ENCODE data around the gene ASCL1. TPM values are rescaled to one million over a fixed set of nuclear protein-coding genes. Genes with fewer than 3 reads are reported as not detected.

The ASCL1 gene
- total and polyA plus RNA-seq, 2 of the 13 experiments (the other 11 are each of a cell fraction or from before 2014, with no cell fraction given): not detected

DNA sequence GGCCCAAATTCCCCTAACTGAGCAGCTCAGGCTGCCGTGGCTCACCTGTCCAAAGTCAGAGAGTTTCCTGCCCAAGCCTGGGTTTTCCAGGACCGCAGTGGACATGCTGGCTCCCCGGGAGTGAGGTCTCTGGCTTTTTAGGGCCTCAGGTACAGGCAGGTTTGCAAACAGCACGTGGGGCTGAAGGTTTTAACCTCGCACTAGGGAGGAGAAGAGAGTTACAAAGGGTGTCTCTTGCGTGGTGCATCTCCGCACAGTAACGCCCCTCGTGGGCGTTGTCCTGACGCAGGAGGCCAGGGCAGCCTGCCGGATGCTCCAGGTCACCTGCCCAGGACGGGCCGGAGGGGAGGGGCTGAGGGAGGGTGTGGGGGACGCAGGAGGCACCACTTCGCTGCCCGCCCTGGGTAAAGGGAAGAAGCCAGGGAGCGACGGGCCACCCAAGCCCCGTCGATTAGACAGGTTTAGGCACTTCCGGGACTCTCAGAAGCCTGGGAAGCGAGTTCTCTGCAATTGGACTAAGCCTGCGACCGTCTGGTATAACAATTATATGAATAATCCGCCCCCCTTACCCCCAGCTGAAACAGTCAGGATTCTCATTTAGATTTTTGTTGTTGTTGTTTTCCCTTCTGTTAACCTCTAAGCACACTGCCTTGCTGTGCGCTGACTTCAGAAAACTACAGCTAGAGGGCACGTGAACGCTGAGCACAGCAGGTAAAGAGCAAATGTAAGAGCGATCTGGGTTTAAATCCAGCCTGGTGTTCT lies 40.3 kb upstream of the ASCL1 start, which contains the start of gene PAH (continued):
- TF ChIP-seq, protein P1, sequence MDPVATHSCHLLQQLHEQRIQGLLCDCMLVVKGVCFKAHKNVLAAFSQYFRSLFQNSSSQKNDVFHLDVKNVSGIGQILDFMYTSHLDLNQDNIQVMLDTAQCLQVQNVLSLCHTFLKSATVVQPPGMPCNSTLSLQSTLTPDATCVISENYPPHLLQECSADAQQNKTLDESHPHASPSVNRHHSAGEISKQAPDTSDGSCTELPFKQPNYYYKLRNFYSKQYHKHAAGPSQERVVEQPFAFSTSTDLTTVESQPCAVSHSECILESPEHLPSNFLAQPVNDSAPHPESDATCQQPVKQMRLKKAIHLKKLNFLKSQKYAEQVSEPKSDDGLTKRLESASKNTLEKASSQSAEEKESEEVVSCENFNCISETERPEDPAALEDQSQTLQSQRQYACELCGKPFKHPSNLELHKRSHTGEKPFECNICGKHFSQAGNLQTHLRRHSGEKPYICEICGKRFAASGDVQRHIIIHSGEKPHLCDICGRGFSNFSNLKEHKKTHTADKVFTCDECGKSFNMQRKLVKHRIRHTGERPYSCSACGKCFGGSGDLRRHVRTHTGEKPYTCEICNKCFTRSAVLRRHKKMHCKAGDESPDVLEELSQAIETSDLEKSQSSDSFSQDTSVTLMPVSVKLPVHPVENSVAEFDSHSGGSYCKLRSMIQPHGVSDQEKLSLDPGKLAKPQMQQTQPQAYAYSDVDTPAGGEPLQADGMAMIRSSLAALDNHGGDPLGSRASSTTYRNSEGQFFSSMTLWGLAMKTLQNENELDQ (CRISPR knock-in tag; IDR thresholded peaks at IDR 0.05; ENCODE audit: borderline replicate concordance): no peak
- TF ChIP-seq, protein P2, sequence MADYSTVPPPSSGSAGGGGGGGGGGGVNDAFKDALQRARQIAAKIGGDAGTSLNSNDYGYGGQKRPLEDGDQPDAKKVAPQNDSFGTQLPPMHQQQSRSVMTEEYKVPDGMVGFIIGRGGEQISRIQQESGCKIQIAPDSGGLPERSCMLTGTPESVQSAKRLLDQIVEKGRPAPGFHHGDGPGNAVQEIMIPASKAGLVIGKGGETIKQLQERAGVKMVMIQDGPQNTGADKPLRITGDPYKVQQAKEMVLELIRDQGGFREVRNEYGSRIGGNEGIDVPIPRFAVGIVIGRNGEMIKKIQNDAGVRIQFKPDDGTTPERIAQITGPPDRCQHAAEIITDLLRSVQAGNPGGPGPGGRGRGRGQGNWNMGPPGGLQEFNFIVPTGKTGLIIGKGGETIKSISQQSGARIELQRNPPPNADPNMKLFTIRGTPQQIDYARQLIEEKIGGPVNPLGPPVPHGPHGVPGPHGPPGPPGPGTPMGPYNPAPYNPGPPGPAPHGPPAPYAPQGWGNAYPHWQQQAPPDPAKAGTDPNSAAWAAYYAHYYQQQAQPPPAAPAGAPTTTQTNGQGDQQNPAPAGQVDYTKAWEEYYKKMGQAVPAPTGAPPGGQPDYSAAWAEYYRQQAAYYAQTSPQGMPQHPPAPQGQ (CRISPR knock-in tag; IDR thresholded peaks at IDR 0.05; ENCODE audit: borderline replicate concordance): no peak
- TF ChIP-seq MLLT10 (CRISPR knock-in tag; IDR thresholded peaks at IDR 0.05) (no peak), HMGXB3 (CRISPR knock-in tag; IDR thresholded peaks at IDR 0.05; ENCODE audit: borderline replicate concordance) (no peak), KLF11 (CRISPR knock-in tag; IDR thresholded peaks at IDR 0.05) (peak; percentile 67; the same call in 1 of the 2 replicates), ZNF263 (CRISPR knock-in tag; IDR thresholded peaks at IDR 0.05) (0 out of 2 replicates have a peak, but pooled peaks have one; percentile 22), KDM5A (IDR thresholded peaks at IDR 0.05; ENCODE audit: borderline replicate concordance, low read length) (peak; percentile 64; the same call in 1 of the 2 replicates), GLI4 (CRISPR knock-in tag; IDR thresholded peaks at IDR 0.05; ENCODE audit: borderline replicate concordance) (peak; percentile 86; the same call in 1 of the 2 replicates), ISX (CRISPR knock-in tag; conservative IDR thresholded peaks at IDR 0.05) (no peak), ZNF136 (CRISPR knock-in tag; IDR thresholded peaks at IDR 0.05; ENCODE audit: low read depth) (no peak), HMG20A (CRISPR knock-in tag; IDR thresholded peaks at IDR 0.05; ENCODE audit: borderline replicate concordance) (no peak; the same call in 1 of the 2 replicates), ZNF12 (CRISPR knock-in tag; IDR thresholded peaks at IDR 0.05) (no peak), MXD4 (CRISPR knock-in tag; IDR thresholded peaks at IDR 0.05) (no peak), MYPOP (CRISPR knock-in tag; IDR thresholded peaks at IDR 0.05) (peak; percentile 88)
- TF ChIP-seq, protein P3, sequence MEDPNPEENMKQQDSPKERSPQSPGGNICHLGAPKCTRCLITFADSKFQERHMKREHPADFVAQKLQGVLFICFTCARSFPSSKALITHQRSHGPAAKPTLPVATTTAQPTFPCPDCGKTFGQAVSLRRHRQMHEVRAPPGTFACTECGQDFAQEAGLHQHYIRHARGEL (CRISPR knock-in tag; IDR thresholded peaks at IDR 0.05): no peak
- TF ChIP-seq, protein P4, sequence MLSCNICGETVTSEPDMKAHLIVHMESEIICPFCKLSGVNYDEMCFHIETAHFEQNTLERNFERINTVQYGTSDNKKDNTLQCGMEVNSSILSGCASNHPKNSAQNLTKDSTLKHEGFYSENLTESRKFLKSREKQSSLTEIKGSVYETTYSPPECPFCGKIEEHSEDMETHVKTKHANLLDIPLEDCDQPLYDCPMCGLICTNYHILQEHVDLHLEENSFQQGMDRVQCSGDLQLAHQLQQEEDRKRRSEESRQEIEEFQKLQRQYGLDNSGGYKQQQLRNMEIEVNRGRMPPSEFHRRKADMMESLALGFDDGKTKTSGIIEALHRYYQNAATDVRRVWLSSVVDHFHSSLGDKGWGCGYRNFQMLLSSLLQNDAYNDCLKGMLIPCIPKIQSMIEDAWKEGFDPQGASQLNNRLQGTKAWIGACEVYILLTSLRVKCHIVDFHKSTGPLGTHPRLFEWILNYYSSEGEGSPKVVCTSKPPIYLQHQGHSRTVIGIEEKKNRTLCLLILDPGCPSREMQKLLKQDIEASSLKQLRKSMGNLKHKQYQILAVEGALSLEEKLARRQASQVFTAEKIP (CRISPR knock-in tag; IDR thresholded peaks at IDR 0.05; ENCODE audit: borderline replicate concordance): no peak

Measured in HepG2 (cell line).